ENCODE data around the gene RRP8. TPM values are rescaled to one million over a fixed set of nuclear protein-coding genes. Genes with fewer than 3 reads are reported as not detected.

The RRP8 gene
- total and polyA plus RNA-seq, 9 of the 15 experiments (the other 6 are each of a cell fraction or from before 2014, with no cell fraction given): 5.7 to 47.3 (median 32.6) TPM

DNA sequence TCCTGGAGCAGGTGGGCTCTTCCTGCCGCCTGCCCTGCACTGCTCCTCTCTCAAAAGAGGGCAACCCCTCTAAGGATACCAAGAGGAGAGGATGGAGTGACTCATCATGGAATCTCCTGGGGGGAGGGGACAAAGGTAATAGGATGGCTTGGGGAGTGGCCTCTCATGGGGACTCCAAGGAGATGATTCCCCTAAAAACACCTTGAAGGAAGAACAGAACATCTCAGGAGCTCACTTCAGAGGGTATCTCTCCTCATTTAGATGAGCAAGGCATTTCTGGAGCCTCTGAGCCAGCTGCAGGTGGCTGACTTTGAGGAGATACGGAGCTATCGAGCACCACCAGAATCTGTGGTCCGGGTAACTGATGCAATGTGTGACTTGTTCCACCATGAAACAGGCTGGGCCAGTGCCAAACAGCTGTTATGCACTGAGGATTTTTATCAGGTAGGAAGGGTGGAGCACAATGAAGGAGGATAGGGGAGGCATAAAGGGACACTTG lies 40.2 kb downstream of the RRP8 start (continued):
- TF ChIP-seq, protein P1, sequence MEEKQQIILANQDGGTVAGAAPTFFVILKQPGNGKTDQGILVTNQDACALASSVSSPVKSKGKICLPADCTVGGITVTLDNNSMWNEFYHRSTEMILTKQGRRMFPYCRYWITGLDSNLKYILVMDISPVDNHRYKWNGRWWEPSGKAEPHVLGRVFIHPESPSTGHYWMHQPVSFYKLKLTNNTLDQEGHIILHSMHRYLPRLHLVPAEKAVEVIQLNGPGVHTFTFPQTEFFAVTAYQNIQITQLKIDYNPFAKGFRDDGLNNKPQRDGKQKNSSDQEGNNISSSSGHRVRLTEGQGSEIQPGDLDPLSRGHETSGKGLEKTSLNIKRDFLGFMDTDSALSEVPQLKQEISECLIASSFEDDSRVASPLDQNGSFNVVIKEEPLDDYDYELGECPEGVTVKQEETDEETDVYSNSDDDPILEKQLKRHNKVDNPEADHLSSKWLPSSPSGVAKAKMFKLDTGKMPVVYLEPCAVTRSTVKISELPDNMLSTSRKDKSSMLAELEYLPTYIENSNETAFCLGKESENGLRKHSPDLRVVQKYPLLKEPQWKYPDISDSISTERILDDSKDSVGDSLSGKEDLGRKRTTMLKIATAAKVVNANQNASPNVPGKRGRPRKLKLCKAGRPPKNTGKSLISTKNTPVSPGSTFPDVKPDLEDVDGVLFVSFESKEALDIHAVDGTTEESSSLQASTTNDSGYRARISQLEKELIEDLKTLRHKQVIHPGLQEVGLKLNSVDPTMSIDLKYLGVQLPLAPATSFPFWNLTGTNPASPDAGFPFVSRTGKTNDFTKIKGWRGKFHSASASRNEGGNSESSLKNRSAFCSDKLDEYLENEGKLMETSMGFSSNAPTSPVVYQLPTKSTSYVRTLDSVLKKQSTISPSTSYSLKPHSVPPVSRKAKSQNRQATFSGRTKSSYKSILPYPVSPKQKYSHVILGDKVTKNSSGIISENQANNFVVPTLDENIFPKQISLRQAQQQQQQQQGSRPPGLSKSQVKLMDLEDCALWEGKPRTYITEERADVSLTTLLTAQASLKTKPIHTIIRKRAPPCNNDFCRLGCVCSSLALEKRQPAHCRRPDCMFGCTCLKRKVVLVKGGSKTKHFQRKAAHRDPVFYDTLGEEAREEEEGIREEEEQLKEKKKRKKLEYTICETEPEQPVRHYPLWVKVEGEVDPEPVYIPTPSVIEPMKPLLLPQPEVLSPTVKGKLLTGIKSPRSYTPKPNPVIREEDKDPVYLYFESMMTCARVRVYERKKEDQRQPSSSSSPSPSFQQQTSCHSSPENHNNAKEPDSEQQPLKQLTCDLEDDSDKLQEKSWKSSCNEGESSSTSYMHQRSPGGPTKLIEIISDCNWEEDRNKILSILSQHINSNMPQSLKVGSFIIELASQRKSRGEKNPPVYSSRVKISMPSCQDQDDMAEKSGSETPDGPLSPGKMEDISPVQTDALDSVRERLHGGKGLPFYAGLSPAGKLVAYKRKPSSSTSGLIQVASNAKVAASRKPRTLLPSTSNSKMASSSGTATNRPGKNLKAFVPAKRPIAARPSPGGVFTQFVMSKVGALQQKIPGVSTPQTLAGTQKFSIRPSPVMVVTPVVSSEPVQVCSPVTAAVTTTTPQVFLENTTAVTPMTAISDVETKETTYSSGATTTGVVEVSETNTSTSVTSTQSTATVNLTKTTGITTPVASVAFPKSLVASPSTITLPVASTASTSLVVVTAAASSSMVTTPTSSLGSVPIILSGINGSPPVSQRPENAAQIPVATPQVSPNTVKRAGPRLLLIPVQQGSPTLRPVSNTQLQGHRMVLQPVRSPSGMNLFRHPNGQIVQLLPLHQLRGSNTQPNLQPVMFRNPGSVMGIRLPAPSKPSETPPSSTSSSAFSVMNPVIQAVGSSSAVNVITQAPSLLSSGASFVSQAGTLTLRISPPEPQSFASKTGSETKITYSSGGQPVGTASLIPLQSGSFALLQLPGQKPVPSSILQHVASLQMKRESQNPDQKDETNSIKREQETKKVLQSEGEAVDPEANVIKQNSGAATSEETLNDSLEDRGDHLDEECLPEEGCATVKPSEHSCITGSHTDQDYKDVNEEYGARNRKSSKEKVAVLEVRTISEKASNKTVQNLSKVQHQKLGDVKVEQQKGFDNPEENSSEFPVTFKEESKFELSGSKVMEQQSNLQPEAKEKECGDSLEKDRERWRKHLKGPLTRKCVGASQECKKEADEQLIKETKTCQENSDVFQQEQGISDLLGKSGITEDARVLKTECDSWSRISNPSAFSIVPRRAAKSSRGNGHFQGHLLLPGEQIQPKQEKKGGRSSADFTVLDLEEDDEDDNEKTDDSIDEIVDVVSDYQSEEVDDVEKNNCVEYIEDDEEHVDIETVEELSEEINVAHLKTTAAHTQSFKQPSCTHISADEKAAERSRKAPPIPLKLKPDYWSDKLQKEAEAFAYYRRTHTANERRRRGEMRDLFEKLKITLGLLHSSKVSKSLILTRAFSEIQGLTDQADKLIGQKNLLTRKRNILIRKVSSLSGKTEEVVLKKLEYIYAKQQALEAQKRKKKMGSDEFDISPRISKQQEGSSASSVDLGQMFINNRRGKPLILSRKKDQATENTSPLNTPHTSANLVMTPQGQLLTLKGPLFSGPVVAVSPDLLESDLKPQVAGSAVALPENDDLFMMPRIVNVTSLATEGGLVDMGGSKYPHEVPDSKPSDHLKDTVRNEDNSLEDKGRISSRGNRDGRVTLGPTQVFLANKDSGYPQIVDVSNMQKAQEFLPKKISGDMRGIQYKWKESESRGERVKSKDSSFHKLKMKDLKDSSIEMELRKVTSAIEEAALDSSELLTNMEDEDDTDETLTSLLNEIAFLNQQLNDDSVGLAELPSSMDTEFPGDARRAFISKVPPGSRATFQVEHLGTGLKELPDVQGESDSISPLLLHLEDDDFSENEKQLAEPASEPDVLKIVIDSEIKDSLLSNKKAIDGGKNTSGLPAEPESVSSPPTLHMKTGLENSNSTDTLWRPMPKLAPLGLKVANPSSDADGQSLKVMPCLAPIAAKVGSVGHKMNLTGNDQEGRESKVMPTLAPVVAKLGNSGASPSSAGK (IDR thresholded peaks at IDR 0.05): no peak
- TF ChIP-seq KDM1A (IDR thresholded peaks at IDR 0.05): peak; percentile 50 to 69; a peak in 2 of 4 replicates
- peak; percentile 80 for TF ChIP-seq DMBX1 (CRISPR knock-in tag; IDR thresholded peaks at IDR 0.05; ENCODE audit: borderline replicate concordance)
- no peak for TF ChIP-seq HOXB6 (CRISPR knock-in tag; IDR thresholded peaks at IDR 0.05; ENCODE audit: borderline replicate concordance)
- no peak for TF ChIP-seq ZNF311 (CRISPR knock-in tag; IDR thresholded peaks at IDR 0.05)
- no peak for TF ChIP-seq ZNF23 (CRISPR knock-in tag; IDR thresholded peaks at IDR 0.05)
- TF ChIP-seq EWSR1 (IDR thresholded peaks at IDR 0.05; ENCODE audit: borderline replicate concordance, low read depth, partially characterized antibody): no peak
- no peak for TF ChIP-seq PTRF (tag; IDR thresholded peaks at IDR 0.05)
- no peak for TF ChIP-seq ZNF77 (CRISPR knock-in tag; IDR thresholded peaks at IDR 0.05)
- no peak for TF ChIP-seq RBM17 (IDR thresholded peaks at IDR 0.05; ENCODE audit: borderline replicate concordance, low read depth, low read length)
- TF ChIP-seq ZNF212 (CRISPR knock-in tag; IDR thresholded peaks at IDR 0.05): no peak
- no peak for TF ChIP-seq HDAC8 (tag; IDR thresholded peaks at IDR 0.05)
- TF ChIP-seq, protein P2, sequence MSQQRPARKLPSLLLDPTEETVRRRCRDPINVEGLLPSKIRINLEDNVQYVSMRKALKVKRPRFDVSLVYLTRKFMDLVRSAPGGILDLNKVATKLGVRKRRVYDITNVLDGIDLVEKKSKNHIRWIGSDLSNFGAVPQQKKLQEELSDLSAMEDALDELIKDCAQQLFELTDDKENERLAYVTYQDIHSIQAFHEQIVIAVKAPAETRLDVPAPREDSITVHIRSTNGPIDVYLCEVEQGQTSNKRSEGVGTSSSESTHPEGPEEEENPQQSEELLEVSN (IDR thresholded peaks at IDR 0.05; ENCODE audit: borderline replicate concordance in 1 of 2, extremely low read depth in 1 of 2, insufficient read depth in 1 of 2, insufficient read length in 1 of 2, low read depth in 1 of 2, low read length in 1 of 2, poor library complexity in 1 of 2, severe bottlenecking in 1 of 2): no peak
- no peak for TF ChIP-seq FOXA3 (CRISPR knock-in tag; conservative IDR thresholded peaks at IDR 0.05 in 1 of 2, IDR thresholded peaks at IDR 0.05 in 1 of 2)
- no peak for TF ChIP-seq KDM5B (IDR thresholded peaks at IDR 0.05; ENCODE audit: insufficient replicate concordance, low read depth, low read length)
- peak; percentile 70 to 93 for TF ChIP-seq RCOR1 (IDR thresholded peaks at IDR 0.05; ENCODE audit: borderline replicate concordance in 1 of 2, low read depth in 2 of 2, low read length in 2 of 2)

Measured in K562 (cell line).